Measurements from ENCODE around the gene RAI14.
"Not testable (repeated sequence)": the region's sequence is repeated elsewhere in the genome, so short reads cannot be mapped to it uniquely, and the experiment has no call there.

DNA sequence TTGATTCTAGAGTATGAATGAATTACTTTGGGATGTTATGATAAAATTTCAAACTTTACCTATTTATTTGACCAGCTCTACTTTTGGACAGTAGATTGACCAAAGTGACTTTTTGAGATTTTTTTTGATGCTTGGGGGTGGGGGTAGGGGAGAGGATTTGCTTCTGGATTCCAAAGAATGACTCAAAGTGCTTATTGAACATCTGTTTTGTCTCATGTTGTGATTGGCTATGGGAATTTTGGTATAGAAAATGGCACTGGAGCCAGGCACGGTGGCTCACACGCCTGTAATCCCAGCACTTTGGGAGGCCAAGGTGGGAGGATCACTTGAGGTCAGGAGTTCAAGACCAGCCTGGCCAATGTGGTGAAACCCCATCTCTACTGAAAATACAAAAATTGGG is 97.1 kb downstream of the RAI14 start:
- TF ChIP-seq EZH2phosphoT487 (IDR thresholded peaks at IDR 0.05; ENCODE audit: low read depth); CTCF (IDR thresholded peaks at IDR 0.05; ENCODE audit: low read depth, low read length): not testable (repeated sequence)

All from OCI-LY3 (cell line).